Smooth muscle cell of the coronary artery (primary cell): ENCODE results near the gene TXNL4B. TPM values are rescaled to one million over a fixed set of nuclear protein-coding genes. Genes with fewer than 3 reads are reported as not detected.

ENCODE experiments used
- total RNA-seq: library from RNA; depleted of rRNA; stranded (reverse); fragments of >200 nt; gene quantifications from 2 replicates; pipeline ENCODE4 v1.2.3, GENCODE V29; 2014; ENCODE audit warnings: low replicate concordance

Gene TXNL4B
- 8.1 and 8.3 TPM in 2 replicates for total RNA-seq

DNA sequence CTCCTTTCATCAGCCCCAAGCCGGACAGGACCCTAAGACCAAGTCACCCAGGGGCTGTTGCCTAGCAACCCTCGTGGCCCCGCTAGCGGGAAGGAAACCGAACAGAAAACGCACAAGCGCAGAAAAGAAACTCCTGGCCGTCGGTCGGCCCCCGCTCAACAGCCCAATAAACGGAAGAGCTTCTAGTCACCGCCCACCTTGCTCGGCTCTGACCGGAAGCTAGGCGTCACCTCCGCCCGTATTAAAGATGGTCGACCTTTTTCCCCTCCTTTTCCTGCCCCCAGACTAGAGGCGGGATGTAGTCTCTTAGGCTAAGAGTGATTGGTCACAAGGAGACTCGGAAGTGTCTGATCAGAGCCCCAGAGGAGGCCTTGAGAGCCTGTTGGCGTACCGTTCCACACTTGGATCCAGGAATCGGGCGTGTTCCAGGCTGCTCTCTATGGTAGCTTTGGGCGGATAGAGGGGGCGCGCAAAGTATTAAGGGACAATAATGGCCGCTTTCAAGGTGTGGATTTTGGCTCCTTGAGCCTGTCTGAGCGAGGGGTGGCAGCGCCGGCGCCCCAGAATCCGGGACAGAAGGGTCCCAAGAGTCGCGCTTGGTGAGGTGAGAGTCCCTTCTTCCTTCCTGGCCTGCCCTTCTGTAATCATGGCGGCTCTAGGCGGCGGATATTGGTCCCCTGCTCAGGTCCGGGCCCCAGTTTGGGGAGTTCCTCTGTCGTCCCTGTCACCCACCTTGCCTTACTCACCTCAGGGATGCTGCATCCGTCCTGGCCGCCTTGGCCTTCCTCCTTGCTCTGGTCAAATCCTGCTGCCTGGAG lies at the start of gene TXNL4B, which contains the start of gene DHX38:
TXNL4B (minus strand) TSS at position 173 of the 818 bp plus-strand sequence. CDS start 2,871 bp downstream, outside the sequence.
DHX38 (plus strand) TSS at position 400 of the 818 bp plus-strand sequence. CDS start 2,311 bp downstream, outside the sequence.

DNA sequence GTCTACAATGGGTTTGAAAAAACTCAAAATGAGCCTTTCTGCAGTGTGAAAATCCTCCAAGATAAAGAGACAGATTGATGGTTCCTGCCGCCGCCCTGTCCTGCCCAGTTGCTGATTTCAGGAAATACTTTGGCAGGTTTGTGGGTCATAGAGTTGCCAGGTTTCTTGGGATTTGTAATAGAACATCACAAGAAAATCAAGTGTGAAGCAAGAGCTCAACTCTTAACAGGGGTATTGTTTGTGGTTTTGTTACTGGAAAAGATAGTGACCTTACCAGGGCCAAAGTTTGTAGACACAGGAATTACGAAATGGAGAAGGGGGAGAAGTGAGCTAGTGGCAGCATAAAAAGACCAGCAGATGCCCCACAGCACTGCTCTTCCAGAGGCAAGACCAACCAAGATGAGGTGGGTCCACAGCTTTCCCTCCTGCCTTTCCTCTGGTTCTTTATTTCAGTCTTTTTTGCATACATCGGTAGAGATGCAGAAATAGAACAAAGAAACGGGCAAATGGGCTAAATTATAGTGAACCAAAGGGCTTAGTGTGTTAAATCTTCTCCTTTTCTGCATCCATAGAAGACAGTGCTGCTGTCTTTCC lies 39.1 kb downstream of the TXNL4B start, which contains the start of gene HP:
HP (plus strand) TSS at position 252 of the 594 bp plus-strand sequence; CDS start at position 400, 148 bp downstream.

Other genes with a start within 250 kb of the TXNL4B start
- gene ATXN1L, start 247.6 kb downstream of the TXNL4B start, total RNA-seq: 6.8 and 7.5 TPM in 2 replicates
- gene ZNF821, start 209.4 kb downstream of the TXNL4B start, total RNA-seq: 5.3 and 5.6 TPM in 2 replicates
- gene IST1, start 198.1 kb downstream of the TXNL4B start, total RNA-seq: 92.8 and 136 TPM in 2 replicates
- gene PKD1L3, start 93.2 kb downstream of the TXNL4B start, total RNA-seq: not detected in 2 replicates
- gene DHODH, start 84.9 kb downstream of the TXNL4B start, total RNA-seq: 2.3 and 2.9 TPM in 2 replicates
- 0.35 TPM in 1 of 2 replicates, not detected in the other for gene HP, start 39.1 kb downstream of the TXNL4B start, total RNA-seq
- 0.12 TPM in 1 of 2 replicates, not detected in the other for gene HPR, start 30.4 kb downstream of the TXNL4B start, total RNA-seq
- gene DHX38, start 227 bp upstream of the TXNL4B start, total RNA-seq: 96.4 and 258 TPM in 2 replicates
- 0.15 TPM in 1 of 2 replicates, not detected in the other for gene PMFBP1, start 78.5 kb upstream of the TXNL4B start, total RNA-seq